Measurements from ENCODE around the gene LSM14B.

The LSM14B gene

DNA sequence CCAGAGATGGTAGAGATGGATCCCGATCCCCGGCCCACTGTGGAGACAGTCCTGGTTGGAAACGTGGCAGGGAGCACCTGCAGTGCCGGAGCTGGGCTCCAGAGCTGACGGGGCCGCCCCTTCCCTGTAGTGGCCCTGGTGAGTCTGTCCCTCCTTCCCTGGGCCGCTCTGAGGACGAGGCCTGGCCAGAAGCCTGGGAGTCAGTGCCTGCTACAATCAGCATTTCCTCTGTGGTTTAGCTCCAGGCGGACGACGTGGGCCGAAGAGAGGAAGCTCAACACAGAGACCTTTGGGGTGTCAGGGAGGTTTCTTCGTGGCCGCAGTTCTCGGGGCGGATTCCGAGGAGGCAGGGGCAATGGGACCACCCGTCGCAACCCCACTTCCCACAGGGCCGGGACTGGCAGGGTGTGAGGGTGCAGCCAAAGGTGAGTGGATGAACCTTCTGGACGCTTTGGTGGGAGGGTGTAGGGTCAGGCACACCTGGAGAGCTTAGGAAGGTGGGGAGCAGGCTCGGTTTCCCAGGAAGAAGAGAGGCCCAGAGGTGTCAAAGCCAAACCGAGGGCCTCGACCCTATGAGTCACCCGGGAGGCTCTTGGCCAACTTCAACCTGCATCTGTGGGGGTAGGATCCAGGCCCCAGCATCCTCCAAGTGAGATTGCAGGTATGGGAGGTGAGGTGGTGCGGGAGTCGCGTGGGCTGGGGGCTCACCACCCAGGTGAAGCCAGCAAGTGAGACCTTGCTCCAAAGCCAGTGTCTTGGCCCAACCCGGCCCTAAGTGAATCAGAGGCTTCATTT lies 11.0 kb downstream of the LSM14B start:
- no peak for ATAC-seq
- DNase-seq, result no peak

DNA sequence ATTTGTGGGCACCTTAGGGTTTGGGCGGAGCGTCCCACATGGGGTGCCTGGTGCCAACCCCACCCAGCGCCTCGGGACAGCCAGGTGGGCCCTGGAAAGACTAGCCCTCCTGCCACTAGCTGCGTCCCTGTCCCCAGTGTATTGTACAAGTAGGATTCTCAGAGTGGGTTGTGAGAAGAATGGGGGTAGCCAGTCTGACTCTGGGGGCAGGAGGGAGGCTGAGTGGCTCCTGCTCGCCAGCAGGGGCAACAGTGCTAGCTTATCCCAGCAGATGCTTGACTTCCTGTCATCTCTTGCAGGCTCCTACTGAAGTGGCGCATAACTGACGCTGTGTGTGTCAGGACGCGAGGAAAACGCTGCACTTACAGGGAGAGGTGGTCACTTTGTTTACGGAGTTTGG lies 11.6 kb downstream of the LSM14B start:
- no peak for DNase-seq
- ATAC-seq, result peak; percentile 19

DNA sequence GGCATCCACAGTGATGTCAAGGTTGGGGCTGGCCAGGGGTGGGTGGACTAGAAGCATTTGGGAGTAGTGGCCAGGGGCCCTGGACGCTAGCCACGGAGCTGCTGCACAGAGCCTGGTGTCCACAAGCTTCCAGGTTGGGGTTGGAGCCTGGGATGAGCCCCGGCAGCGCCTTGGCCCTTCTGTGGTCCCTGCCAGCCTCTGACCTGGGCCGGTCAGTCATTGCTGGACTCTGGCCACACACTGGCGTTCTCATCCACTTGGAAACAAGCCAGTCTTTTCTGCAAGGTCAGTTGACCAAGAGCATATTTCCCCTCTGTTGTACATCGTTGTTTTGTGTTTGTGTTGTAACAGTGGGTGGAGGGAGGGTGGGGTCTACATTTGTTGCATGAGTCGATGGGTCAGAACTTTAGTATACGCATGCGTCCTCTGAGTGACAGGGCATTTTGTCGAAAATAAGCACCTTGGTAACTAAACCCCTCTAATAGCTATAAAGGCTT lies 12.5 kb downstream of the LSM14B start:
- no peak for DNase-seq
- ATAC-seq, result no peak

DNA sequence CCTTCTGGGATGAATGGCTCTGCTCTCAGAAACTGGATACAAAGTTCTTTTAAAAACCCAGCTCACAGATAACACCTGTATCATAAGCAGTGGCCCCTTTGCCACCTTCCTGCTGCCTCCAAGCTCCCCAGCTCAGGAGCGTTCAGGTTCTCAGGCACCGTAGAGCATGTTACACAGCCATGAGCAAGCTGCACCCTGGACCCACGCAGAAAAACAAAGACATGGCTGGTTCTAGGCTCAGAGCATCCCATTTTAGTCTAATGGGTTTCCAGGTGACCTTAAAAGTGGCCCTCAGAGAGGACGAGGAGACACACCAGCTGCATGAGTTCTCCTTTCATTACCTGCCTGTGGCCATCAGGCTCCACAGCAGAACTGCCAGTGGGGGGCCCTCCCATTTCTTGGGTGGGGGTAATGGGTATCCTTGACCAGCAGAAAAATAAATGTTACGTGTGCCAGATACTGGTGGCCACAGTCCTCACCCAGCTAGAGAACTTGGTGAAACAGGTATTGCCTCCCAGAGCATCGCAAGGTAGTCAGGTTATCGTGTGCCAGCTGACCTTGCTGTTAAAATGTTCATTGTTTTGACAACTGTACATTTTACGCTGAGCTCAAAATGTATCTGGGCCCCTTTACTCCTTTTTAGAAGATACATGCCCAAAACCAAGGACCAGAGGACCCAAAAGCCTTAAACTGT lies 13.4 kb downstream of the LSM14B start:
- no peak for ATAC-seq

DNA sequence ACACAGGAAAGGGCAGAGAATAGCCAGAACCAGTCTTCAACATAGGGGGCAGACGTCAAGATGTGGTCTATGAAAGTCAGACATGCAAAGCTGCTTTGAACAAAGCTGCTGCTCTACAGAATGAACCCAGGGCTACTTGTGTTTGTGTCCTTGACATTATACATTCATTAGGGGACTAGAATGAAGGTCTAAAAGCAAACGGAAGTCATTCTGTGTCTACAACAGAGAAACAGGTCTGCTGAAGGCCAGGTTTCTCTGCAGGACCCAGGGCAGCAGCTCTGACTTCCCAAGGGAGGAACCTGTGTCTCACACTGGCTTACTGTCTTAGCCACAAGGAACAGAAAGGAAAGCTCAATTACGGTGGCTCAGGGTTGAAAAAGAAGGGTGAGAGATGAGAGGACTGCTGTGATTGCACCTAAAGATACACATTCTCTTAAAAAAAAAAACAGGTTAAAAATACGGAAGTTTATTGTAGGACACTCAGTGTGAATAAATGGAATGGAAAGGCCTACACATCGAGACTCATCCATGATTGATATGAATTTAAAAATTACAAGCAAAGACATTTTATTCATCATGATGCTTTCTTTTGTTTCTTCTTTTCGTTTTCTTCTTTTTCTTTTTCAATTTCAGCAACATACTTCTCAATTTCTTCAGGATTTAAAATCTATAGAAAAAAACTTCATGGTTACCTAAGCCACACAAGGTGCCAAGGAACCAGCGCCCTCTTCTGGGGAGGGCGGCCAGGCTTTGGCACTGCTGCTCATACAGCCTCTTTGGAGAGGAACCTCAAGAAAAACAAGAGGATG lies 14.2 kb downstream of the LSM14B start:
- peak; percentile 65 for DNase-seq
- no peak for ATAC-seq

More for the DNA sequence above, 13.4 kb downstream of the LSM14B start:
- DNase-seq, result no peak

DNA sequence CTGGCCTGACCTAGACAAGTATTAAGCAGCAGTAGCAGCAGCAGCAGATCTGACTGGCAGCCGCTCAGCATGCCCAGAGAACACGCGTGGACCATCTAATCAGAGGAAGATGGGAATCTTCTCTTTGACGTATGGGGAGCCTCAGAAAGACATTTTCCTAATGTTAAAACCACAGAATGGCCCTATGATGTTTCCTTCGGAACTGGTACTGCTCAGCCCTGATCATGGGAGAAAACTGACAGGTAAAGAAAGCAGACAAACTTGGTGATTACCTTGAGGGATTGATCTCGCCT lies 14.8 kb downstream of the LSM14B start:
- ATAC-seq (no peak), DNase-seq (no peak)

DNA sequence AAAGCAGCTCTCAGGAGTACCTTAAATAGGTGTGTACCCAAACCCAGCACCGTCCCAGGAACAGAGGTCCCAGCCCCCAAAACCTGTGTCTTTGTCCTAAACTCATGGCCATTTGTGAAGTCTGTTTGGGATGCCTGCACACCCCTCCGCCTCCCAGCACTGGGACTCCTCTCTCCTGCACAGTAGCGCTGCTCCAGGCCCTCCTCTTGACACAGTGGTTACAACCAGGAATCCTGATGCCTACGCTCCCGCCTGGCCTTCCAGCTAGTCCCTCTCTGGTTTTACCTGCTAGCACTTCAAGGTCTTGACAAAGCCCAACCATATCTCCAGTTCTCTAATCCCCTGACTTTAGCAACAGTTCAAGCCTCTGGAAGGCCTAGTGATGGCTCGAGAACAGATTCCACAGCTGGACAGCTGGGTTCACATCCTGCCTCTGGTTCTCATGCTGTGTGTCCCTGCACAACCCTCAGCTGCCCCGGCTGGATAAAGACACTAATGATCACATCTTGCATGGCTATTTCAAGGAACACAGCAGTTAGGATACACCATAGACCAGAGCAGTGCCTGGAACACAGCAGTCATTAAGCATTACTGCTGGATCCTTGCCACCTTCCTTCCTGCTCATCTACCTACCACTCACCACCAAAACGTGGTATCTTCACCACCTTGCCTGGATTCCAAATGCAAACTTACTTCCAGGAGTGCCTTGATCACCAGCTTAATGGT lies 15.4 kb downstream of the LSM14B start:
- ATAC-seq, result no peak
- no peak for DNase-seq

DNA sequence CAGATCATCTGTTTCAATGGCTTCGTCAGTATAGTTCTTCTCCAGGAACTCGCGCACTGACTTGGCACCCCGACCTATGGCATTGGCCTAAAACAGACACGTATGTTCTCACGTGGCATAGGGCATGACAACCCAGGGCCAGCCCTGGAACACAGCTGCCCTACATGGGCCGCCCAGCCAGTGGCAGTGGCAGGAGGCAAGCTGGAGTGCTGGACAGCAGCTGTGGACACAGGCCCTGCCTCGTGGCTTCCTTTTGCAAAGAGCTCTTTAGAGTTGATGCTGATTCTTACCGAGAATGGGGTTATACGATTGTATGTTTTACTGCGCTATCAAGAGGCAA lies 15.9 kb downstream of the LSM14B start:
- no peak for ATAC-seq

DNA sequence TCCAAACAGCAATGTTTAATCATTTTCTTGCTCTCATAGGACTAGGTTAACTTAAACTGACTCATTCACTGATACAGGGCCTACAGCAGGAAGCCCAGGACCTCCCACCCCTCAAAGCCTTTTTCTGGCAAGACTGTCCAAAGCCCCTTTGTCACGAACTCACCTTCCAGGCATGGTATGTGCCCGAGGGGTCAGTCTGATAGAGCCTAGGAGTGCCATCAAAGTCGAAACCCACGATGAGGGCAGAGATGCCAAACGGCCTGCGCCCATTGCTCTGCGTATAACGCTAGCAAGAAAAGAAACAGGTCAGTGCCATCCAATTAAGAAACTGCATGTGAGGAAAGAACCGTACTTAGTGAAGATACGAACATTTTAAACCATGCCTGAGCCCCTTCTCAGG lies 16.6 kb downstream of the LSM14B start:
- no peak for ATAC-seq
- DNase-seq, result no peak

More for the DNA sequence above, 15.9 kb downstream of the LSM14B start:
- DNase-seq, result no peak

DNA sequence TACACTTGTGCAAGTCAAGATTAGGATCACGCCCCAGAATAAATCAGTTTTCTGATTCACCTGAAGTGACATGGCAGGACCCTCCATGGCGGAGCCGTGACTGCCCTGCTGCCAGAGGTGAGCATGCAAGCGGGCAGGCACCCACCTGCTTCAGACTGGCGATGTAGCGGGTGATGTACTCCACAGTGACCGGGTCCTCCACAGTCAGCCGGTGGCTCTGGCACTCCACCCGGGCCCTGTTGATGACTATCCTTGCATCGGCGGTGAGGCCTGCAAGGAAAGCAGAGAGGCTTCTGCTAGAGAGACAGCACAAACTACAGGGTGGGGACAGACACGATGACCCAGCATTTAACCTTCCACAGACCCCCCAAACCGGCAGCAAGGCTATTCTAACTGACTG lies 17.4 kb downstream of the LSM14B start:
- no peak for DNase-seq

DNA sequence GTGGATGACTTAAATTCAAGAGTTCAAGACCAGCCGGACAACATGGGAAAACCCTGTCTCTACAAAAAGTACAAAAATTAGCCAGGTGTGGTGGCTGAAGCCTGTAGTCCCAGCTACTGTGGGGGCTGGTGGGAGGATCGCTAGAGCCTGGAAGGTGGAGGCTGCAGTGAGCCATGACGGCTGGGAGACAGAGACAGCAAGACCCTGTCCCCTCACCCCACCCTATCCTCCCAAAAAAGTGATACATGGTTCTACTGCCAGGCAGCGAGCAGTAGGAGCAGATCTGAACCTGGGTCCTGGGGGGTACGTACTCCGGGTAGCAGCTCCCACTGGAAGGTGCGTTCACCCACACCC lies 18.7 kb downstream of the LSM14B start:
- DNase-seq (no peak), ATAC-seq (no peak)

More for the DNA sequence above, 17.4 kb downstream of the LSM14B start:
- ATAC-seq, result no peak

DNA sequence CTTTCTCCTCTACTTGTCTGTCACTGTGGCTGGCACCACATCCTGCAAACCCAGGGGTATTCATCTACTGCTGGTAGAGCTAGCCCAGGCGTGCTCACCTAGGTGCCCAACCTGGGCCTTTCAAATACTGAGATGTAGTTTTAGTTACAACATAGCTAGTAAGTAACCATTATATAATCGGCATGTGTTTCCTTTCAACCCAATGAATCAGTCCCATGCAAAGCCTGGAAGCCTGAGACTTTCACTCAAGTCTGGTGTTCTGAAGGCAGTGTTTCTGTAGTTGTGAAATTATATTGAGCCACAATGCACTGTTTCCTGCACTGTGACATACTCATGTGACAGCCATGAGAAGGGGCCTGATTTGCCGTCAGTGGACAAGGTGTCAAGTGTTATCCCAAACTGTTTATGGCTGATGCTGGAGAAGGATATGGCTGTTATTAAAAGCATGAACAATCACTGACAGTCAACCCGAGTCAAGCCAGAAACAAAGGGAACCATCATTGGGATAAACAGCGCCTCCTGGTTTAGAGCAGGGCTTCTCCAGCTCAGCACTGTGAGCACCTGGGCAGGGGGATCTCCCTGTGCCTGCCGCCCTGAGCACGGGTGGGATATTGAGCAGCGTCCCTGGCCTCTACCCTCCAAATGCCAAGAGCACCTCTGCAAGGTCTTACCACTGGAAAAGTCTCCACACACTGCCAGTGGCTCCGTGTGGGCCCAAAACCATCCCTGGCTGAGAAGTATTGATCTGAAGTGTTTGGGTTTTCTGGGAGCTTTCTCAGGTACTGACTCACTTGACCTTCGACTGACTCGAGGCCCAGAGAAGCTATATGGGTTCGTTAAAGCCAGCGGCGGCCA lies 19.3 kb downstream of the LSM14B start:
- DNase-seq (peak; percentile 52), ATAC-seq (peak; percentile 8)

DNA sequence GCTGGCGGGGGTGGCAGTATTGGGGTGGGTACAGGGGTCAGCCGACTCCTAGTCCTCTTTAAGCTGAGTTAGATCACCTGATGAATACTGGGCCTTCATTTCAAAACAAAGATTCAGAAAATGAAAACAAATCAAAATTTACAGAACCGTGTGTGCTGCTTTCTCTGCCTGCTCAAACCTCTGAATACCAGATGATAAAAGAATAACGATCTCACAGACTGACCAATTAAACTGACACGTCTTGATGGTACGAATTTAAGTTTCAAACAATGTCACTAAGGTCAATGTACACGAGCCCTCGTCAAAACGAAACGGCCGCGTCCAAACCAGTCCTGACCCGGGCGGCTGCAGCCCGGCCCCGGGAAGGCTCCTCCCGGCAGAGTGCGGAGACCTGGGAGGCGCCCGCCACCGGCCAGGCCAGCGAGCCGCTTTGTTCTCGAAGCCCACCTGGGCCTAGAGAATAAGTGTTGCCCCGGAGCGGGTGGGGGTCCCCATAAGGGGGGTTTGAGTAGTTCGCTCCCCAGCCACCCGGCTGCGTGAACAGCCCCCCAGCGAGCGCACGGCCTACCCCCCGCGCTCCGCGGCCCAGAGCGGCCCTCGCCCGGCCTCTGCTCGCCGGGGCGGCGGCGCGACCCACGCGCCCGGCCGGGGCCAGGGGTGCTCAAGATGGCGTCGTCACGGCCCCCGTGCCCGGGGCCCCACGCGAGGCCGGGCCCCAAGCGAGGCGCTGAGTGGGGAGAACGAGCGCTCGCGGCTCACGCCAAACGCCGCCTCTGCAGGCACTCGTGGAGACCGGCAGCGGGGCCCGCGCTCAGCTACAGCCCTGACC lies 20.2 kb downstream of the LSM14B start:
- peak; percentile 2 for ATAC-seq
- DNase-seq, result peak; percentile 42

DNA sequence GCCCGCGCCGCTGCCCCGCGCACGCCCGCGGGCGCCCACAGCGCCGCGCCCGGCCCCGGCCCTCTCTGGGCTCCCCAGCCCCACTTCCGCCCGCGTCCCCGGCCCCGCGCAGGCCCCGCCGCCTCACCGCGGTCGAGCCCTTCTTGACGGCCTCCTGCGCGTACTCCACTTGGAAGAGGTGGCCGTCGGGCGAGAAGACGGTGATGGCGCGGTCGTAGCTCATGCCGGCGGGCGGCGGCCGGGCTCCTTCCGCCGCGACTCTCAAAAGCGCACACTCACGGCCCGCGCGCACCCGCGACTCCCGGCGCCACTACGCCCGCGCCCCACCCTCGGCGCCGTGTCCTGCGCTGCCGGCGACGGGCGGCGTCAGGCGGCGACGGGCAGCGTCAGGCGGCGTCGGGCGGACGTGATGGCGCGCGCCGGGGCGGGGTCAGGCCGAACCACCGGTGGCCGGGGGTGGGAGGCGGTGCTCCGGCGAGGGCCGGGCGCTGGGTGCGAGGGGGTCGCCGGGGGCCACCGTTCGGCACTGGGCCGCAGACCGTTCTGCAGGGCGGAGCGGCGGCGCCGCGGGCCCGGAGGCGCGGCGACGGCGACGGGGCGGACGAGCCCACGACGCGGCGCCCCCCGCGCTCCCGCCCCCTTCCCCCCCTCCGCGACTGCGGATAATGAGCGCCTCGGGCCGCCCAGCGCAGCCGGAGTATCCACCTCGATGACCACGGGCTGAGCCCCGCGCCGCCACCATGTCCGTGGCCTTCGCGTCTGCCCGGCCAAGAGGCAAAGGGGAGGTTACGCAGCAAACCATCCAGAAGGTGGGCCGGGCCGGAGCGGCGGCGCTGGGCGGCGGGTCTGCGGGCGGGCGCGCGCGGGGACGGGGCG lies 21.0 kb downstream of the LSM14B start, which contains the start of the genes PSMA7 and SS18L1:
PSMA7 (minus strand) TSS at position 314 of the 876 bp plus-strand sequence; CDS start at position 223, 91 bp downstream.
SS18L1 (plus strand) TSS at position 689 of the 876 bp plus-strand sequence; CDS start at position 741, 52 bp downstream.
- ATAC-seq (peak; percentile 87), DNase-seq (peak; percentile 88)

DNA sequence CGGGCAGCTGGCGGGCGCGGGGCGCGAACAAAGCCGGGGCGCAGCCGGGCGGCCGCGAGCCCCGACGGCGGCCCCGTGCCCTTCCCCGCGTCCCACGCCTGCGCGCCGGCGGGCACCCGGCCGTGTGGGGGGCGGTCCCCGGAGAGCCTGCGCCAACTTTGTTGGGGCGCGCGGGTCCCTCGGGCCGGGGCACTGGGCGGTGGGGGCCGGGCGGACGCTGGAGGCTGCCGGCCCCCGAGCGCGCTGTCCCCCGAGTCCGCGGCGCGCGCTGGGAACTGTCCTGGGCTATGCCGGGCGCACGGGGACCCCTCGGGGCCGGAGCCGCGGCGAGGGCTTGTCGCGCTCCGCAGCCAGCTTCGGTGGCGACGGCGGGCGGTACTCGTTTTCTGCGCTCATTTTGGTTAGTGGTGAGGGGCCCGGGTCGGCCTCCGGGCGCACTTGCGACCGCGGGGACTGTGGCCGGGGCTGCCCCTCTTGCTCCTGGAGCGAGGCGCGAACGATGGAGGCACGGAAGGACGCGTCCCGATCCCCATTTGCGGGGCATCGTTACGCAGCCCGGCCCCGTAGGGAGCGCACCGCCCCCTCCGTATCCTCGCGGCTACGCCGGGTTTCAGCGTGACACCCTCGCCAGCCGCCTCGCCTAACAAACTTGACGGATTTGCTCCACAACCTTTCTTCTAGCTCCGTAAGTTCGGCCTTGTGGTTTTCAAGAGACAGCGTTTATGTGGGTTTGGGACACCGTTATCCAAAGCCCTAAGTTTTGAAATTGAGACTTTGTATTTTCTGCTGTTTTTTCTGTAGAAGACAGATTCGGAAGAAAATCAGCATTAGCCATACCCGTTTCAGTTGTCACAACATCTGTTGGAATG lies 21.9 kb downstream of the LSM14B start:
- peak; percentile 21 for ATAC-seq
- peak; percentile 71 for DNase-seq

DNA sequence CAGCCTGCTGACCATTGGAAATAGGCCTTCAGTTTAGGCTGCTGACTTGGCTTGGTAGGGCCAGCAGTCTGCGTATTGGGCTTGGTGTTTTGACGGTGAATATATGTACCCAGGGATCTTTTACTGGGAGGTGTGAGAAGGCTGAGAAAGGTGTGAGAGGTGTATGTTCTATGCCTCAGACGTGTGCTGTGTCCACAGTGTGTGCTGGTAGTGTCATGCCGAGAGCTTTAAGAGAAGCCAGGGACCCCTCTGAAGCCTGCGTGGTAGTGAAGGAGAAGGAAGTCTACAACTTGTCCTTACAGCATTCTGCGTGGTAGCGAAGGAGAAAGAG lies 23.4 kb downstream of the LSM14B start:
- ATAC-seq, result no peak

DNA sequence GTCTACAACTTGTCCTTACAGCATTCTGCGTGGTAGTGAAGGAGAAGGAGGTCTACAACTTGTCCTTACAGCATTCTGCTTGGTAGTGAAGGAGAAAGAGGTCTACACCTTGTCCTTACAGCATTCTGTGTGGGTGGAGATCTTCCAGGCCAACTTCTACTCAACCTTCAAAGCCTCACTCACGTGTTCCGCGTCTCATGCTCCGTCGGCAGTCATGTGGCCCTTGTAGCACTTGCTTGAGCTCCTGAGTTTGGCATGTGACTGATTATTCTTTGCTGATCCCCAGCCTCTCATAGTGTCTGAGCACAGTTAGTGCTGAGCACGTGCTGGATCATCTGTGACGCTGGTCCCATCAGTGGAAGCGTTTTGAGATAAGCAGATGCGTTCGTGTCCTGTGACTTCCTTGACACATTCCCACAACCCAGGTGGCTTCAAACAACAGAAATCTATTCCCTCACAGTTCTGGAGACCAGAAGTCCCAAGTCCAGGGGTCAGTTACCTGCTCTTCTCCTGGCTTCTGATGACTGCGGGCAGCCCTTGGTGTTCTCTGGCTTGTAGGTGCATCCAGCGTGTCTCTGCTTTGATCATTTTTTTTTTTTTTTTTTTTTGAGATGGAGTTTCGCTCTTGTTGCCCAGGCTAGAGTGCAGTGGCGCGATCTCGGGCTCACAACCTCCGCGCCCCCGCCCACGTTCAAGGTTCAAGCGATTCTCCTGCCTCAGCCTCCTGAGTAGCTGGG lies 23.9 kb downstream of the LSM14B start:
- ATAC-seq (no peak), DNase-seq (no peak)

More for the DNA sequence above, 23.4 kb downstream of the LSM14B start:
- no peak for DNase-seq

DNA sequence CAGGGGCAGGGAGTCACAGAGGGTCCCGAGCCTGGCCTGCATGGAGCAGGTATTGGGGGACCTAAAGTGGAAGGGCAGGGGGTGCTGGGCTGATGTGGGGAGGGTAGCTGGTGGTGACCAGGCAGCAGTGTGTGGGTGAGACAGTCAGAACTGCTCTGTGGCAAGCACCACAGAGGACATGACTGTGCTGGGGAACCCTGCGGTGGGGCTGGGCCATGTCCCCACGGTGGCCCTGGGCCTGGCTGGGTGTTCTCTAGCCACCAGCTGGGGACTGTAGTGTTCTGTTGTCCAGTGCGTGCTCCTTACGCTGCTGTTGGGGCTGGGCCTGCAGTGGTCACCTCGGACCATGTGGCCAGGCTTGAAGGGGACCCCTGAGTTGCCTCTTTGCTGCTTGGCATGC lies 24.9 kb downstream of the LSM14B start:
- DNase-seq, result no peak
- ATAC-seq, result no peak

Measured in stimulated activated naive CD8-positive, alpha-beta T cell treated with anti-CD3 and anti-CD28 coated beads, Interleukin-15, Interleukin-2, amounts not matched to agents 100 U/mL and 50 U/mL, for 24 hours (primary cell).